GM19372 (cell line): ENCODE data around the gene SLC16A13.
"Not testable (repeated sequence)": the region's sequence is repeated elsewhere in the genome, so short reads cannot be mapped to it uniquely, and the experiment has no call there.

Source experiments
- ATAC-seq: cut with Tn5 transposase; IDR thresholded peaks from one replicate; pipeline ENCODE4 v1.9.1; 2021; ENCODE audit warnings: mild to moderate bottlenecking, low read depth, moderate library complexity; ENCODE audit not compliant: unreplicated experiment

SLC16A13 gene

DNA sequence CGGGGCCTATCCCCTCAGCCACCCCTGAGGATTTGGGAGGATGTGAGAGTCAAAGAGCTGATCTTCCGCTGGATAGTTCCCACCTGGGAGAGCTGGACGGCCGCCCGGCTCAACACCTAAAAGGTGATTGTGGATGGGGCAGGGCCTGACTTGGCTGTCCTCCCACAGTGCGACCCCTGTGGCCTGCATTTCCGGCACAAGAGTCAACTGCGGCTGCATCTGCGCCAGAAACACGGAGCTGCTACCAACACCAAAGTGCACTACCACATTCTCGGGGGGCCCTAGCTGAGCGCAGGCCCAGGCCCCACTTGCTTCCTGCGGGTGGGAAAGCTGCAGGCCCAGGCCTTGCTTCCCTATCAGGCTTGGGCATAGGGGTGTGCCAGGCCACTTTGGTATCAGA lies 8.5 kb upstream of the SLC16A13 start:
- ATAC-seq = no peak

DNA sequence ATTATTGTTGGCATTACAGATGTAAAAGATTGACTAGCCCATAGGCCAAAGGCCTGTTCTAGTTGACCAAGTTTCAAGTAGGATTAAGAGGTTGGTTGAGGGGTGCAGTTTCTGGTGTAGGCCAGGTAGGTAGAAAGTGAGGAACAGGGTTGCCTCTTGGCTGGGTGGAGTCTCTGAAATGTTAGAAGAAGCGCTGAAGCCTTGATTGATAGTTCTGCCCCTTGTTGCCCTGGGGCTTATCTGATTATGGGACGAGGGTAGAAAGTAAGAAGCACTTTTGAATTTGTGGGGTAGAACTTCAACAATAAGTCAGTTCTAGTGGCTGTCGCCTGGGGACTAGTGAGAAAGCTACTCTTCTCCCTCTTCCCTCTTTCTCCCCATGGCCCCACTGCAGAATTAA lies 6.7 kb upstream of the SLC16A13 start:
- no peak for ATAC-seq

DNA sequence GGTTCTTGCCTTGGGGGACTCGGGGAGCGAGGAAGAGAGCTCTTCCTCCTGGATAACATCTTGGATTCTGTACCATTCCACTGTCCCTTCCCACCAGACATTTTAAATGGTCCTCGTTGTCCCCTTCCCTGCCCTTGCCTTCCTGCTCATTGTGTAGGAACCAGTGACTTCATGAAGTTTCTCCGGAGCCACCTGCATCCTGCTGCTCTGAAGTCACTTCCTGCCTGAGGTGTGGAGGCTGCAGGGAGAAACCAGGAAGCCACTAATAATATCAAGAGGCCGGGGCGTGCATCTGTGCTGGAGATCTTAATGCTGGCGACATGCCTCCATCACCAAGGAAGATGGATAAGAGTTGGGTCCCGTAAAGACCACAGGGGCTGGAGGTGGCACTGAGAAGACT lies 6.2 kb upstream of the SLC16A13 start:
- ATAC-seq = no peak

DNA sequence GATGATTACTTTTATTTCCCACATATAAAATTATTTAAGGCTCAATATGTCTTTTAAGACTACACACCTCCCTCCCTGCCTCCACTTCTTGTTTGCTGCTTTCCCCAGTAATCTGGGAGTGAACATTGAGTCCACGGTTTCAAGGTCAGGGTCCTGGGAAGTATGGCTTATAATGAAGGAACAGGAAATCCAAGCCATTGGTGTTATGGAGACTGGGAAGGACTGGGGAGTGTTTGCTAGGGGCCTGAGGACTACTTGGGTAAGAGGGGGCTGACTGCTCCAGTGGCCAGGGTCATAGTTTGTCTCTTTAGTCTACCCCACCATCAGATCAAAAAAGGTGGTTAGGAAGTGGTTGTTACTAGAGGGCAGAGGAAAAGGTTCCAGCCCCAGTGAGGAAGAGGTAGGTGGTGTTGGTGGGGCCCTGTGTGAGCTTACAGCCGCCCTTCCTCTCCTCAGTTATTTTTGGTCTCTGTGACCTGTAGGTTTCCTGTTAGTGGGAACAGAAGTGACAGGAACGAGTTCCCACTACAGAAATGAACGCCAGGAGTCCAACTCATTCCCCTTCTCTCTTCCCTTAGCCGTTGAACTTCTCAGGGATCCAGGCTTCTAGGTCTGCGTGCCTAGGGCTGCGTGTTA lies 742 bp upstream of the SLC16A13 start:
- ATAC-seq = no peak

DNA sequence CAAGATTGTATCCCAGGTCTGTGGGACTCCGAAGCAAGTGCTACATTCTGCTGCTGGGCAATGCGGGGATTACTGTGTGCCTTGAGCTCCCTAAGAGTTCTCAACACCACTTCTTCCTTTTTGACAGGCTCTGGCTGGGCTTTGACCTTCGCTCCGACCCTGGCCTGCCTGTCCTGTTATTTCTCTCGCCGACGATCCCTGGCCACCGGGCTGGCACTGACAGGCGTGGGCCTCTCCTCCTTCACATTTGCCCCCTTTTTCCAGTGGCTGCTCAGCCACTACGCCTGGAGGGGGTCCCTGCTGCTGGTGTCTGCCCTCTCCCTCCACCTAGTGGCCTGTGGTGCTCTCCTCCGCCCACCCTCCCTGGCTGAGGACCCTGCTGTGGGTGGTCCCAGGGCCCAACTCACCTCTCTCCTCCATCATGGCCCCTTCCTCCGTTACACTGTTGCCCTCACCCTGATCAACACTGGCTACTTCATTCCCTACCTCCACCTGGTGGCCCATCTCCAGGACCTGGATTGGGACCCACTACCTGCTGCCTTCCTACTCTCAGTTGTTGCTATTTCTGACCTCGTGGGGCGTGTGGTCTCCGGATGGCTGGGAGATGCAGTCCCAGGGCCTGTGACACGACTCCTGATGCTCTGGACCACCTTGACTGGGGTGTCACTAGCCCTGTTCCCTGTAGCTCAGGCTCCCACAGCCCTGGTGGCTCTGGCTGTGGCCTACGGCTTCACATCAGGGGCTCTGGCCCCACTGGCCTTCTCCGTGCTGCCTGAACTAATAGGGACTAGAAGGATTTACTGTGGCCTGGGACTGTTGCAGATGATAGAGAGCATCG lies 2.4 kb downstream of the SLC16A13 start:
- no peak for ATAC-seq

DNA sequence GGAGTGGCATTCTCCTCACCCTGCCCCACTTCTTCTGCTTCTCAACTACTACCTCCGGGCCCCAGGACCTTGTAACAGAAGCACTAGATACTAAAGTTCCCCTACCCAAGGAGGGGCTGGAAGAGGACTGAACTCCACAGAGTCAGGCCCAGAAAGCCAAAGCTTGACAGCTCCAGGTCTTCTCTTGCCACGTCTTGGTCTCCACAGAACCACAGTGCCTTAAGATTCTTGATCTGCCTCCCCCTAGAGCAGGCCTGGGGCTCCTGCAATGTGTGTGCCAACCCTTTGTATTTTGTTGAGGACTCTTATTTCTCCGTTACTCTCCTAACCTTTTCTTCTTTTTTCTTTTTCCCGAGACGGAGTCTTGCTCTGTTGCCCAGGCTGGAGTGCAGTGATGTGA lies 4.0 kb downstream of the SLC16A13 start:
- ATAC-seq = no peak

DNA sequence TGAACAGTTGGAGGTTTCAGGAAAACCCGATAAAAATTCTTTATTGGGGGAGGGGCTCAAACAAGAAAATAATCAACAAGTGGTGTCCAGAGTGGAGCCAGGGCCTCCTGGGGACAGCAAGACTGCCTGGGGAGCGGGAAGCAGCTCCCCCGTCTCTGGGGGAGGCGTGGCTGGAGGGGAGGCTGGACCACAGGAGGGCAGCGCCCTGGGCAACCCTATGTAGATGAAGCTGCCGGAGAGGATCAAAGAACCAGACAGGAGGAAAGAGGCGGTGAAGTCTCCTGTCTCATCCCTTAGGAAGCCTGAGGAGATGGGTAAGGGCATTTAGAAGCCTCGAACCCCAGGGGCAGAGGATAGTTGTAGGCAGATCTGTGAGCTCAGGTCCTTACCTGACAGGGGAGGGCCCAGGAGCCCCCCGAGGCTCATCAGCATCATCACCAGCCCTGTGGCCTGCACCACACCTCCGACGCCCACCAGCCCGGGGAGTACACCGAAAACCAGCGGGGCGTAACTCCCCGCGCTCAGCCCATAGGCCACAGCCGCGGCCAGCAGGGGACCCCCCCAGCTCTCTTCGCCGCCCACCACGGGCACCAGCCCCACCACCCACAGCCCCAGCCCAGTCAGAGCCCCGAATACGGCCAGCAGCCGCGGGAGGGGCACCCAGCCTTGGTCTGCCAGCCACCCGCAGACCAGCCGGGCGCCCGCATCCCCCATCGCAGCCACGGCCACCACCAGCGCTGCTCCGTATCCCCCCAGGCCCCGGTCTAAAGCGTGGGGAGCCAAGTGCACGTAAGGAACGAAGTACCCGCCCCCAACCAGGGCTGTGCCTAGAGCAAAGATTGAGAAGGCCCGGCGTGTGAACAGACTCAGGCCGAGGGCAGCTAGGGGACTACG lies 6.0 kb downstream of the SLC16A13 start:
- ATAC-seq = no peak

DNA sequence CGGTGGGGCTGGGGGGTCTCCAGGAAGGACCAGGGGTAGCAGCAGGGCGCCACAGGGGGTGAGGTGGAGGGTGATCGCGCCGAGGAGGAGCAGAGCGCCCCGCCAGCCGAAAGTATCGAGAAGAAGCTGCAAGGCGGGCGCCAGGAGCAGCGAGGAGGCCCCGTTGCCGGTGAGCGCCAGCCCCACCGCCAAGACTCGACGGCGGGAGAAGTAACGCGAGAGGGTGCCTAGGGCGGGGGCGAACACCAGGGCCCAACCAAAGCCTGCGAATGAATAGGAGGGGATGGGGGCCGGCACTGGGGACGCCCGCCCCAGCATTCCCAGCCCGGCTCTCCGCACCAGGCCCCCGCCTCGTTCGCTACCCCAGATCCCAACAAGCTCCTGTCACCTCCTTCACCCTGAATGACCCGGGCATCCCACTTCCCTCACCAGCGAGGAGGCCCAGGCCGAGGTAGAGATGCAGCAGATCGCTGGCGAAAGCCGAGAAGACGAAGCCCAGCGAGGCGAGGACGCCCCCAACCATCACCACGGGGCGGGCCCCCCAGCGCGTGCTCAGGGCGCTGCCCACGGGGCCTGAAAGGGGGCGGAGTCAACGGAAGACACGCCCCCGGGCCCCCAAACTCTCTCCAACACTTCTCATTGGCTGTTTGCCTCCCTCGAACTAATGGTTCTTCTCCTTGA lies 6.8 kb downstream of the SLC16A13 start:
- ATAC-seq = no peak

DNA sequence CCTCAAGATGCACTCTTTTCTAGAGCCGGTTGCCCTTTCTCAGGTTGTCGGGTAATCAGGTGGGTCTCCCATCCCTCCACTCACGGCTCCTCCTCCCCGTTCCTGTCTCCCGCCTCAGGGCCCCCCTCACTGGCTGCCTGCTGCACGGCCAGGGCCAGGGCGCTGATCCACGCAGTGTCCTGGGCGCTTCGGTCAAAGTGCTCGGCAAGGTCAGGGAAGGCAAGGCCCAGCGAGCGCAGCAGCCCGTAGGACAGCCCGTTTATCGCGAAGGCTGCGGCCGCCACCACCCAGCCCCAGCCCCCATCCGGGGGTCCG lies 7.3 kb downstream of the SLC16A13 start:
- no peak for ATAC-seq

DNA sequence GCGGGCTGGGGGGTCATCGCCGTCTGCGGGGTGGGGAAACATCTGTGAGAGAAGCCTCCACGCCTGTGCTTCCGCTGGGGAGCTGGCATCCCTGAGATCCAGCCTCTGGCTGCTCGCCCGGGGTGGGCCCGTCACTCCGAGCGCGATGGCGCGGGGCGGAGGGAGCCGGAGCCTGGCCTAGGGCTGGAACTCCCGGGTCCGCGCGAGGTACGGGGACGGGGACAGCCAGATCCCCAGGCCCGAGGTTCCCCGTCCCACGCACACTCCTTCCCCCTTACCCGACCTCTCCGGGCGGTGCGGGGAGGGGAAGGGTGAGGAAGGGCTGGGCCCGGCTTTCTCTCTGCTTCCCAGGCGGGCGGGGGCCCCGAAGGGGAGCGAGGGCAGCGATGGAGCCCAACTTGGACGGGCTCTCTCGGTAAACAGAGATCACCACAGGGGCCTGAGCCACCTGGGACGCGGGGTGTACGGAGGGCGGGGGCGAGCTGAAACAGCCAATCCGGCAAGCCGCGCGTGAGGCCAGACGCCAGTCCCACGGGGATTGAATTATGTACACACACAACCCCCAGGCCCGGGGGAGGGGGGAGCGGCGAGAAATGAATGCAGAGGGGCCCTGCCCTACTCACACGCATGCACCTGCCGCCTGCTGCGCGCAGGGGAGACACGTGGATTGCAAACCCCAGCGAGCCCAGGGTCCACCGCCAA lies 7.8 kb downstream of the SLC16A13 start, which contains the start of gene SLC16A11:
Gene SLC16A11, minus strand, starts transcription at position 596 of the 702 bp plus-strand sequence. Its CDS starts 579 bp downstream, at position 17.
- ATAC-seq = no peak

DNA sequence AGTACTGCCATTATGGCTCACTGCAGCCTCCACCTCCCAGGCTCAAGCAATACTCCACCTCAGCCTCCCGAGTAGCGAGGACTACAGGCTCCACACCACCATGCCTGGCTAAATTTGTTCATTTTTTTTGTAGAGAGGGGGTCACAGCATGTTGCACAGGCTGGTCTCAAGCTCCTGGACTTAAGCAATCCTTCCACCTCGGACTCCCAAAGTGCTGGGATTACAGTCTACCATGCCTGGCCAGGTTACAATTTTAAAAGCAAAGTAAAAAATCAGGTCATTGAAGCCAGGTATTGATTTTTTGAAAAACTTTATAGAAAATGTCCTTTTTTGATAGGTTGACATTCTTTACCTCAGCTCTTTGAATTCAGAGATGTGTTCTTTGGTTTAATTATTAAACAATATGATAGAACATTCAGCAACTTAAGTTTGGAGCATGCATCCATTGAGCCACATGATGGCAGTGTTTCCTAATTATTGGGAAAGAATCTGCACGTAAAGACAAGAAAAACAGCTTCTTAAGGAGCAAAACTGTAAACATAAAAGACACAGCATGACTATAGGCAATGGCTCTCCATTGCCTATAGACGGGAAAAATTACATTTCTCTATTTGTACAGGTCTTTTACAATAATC lies 9.8 kb downstream of the SLC16A13 start:
- ATAC-seq = no peak

DNA sequence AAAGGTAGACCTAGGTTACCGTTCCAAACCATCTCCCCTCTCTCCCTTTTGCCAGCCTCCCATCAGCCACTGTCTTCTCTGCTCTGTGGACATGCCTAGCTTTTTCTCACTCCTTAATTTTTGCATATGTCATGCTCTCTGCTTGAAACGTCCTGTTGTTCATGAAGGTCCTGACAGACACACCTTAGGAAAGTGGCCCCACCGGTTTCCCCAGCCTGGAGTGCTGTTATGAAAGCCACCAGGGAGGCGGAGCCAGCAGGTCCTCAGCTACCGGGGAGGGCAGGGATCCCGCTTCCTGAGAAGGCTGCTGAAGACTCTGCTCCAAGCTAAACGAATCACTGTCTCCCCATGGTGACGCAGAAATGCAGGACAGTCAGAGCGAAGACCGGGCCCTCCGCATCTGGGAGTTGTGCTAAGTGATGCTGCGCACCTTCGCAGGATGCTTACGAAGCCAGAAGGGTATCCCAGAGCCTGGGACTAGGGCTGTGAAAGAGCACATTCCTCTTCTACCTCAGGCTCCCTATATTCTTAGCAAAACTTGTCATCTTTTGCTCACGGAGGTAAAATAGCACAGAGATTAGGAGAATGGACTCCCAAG lies 10.4 kb downstream of the SLC16A13 start:
- no peak for ATAC-seq

DNA sequence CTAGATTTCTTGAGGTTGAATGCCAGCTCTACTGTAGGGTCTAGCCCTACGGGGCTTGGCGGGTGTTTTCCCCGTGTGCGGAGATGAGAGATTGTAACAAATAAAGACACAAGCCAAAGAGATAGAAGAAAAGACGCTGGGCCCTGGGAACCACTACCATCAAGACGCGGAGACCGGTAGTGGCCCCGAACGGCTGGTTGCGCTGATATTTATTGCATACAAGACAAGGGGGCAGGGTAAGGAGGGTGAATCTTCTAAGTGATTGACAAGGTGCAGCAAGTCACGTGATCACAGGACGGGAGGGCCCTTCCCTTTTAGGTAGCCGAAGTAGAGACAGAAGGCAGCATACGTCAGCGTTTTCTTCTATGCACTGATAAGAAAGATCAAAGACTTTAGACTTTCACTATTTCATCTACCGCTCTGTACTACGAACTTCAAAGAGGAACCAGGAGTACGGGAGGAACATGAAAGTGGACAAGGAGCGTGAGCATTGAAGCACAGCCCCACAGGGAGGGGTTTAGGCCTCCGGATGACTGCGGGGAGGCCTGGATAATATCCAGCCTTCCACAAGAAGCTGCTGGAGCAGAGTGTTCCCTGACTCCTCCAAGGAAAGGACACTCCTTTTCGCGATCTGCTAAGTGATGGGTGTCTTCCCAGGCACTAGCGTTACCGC lies 11.0 kb downstream of the SLC16A13 start:
- not testable (repeated sequence) for ATAC-seq

DNA sequence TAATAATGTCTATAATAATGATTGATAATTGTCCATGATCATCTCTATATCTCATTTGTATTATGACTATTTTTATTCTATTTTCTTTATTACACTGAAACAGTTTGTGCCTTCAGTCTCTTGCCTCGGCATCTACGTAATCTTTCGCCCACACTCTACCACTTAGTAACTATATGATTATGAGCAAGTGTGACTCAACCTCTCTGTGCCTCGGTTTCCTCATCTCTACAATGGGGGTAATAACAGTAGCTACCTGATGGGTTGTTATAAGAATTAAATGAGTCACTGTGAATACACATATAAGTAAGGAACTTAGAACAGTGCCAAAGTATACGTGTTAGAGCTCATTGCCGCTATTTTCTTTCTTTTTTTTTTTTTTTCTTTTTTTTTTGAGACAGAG lies 11.8 kb downstream of the SLC16A13 start:
- no peak for ATAC-seq

DNA sequence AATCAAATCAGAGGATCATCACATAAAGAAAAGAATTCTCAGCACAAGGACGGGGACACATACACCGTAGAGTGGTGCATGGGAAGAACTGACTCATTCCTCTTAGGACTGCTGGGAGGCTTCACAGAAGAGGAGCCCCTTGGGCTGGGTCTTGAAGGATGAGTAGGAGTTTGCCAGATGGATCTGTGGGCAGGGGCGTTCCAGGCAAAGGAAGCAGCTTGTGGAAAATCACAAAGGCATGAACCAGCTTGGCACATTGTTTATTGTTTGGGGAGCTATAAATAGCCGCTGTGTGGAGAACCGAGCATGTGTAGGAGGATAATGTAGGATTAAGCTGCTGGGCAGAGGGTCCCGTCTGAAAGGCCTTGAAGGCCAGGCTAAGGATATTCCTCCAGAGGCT lies 13.2 kb downstream of the SLC16A13 start:
- ATAC-seq = no peak

DNA sequence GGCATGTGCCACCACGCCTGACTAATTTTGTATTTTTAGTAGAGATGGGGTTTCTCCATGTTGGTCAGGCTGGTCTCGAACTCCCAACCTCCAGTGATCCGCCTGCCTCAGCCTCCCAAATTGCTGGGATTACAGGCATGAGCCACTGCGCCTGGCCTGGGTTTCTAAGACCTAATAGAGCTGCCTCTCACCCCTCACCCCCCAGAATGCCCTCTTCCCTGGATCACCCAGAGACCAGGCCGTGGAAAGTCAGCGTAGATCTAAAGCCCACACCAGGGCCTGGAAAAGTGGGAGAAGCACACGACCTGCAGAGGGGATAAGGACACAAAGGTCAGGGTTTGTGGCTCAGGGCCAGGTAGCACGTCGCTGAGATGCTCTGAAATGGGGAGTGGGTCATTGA lies 14.8 kb downstream of the SLC16A13 start:
- ATAC-seq = not testable (repeated sequence)

DNA sequence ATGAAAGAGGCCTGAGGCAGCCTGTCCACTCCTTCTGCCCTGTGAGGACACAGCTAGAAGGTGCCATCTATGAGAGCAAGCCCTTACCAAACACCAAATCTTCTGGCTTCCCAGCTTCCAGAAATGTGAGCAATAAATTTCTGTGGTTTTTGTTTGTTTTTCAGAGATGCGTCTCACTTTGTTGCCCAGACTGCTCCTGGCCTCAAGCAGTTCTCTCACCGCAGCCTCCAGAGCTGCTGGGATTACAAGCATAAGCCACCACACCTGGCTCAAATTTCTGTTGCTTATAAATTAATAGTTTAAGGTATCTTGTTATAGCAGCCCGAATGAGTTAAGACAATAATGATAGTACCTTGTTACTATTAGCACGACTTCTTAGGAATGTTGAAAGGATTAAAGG lies 20.6 kb downstream of the SLC16A13 start:
- ATAC-seq = no peak

DNA sequence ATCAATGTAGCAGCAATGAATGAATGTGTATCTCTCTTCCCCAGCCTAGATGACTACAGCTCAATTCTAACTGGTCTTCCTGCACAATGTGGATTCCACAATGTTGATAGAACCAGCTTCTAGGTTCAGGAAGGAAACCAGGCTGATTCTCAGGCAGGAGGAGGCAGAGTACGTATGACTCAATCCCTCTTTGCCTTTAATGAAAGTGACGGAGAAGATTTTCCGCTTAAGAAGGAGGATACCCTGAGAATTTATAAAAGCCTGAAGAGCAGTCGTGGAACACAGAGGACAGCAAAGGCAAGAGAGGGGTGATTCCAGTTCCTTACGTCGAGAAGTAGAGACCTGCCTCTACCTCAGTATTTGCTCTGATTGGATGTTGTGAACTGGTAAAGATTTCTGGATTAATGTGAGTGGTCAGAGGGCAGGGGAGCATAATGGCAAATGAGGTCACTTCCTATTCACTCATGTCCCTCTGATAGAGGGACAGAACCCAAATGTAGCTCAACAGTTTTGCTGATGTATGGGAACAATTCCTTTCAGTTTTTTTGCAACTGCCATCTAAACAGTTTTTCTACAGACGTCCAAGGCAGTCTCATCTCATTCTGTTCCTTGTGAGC lies 23.1 kb downstream of the SLC16A13 start:
- no peak for ATAC-seq
